Measurements from ENCODE around the gene TEN1. TPM values are rescaled to one million over a fixed set of nuclear protein-coding genes. Genes with fewer than 3 reads are reported as not detected.

Gene TEN1
- total and polyA plus RNA-seq, 2 of the 13 experiments (the other 11 are each of a cell fraction or from before 2014, with no cell fraction given) = 18.0 to 21.3 TPM

DNA sequence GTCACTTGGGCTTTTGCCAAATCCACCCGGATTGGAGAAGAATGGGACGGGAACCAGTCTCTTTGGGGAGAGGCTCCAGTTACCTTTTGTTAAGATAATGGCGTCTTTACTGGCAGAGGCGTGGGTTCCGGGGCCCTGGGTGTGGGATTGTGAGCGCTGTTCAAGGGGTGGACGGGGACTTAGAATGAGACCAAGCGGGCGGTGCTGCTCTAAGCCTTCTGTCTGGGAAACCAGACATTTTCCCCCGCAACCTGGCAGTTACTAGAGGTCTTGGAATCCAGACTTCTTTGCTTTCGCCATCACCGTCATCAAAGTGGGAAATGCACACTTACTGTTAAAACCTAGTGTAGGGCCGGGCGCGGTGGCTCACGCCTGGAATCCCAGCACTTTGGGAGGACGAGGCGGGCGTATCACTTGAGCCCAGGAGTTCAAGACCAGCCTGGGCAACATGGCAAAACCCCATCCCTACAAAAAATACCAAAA lies 706 bp downstream of the TEN1 start (continued):
- TF ChIP-seq, protein P1, sequence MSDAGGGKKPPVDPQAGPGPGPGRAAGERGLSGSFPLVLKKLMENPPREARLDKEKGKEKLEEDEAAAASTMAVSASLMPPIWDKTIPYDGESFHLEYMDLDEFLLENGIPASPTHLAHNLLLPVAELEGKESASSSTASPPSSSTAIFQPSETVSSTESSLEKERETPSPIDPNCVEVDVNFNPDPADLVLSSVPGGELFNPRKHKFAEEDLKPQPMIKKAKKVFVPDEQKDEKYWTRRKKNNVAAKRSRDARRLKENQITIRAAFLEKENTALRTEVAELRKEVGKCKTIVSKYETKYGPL (CRISPR knock-in tag; IDR thresholded peaks at IDR 0.05) = 0 out of 2 replicates have a peak, but pooled peaks have one; percentile 3
- peak; percentile 7; the same call in 1 of the 2 replicates for TF ChIP-seq ZNF263 (CRISPR knock-in tag; IDR thresholded peaks at IDR 0.05)
- 0 out of 2 replicates have a peak, but pooled peaks have one; percentile 1 for TF ChIP-seq ZFP1 (CRISPR knock-in tag; IDR thresholded peaks at IDR 0.05)
- 0 out of 2 replicates have a peak, but pooled peaks have one; percentile 2 for TF ChIP-seq TCF7 (IDR thresholded peaks at IDR 0.05; ENCODE audit: low read depth)
- peak; percentile 84 for TF ChIP-seq GLI4 (CRISPR knock-in tag; IDR thresholded peaks at IDR 0.05; ENCODE audit: borderline replicate concordance)
- TF ChIP-seq, protein P2, sequence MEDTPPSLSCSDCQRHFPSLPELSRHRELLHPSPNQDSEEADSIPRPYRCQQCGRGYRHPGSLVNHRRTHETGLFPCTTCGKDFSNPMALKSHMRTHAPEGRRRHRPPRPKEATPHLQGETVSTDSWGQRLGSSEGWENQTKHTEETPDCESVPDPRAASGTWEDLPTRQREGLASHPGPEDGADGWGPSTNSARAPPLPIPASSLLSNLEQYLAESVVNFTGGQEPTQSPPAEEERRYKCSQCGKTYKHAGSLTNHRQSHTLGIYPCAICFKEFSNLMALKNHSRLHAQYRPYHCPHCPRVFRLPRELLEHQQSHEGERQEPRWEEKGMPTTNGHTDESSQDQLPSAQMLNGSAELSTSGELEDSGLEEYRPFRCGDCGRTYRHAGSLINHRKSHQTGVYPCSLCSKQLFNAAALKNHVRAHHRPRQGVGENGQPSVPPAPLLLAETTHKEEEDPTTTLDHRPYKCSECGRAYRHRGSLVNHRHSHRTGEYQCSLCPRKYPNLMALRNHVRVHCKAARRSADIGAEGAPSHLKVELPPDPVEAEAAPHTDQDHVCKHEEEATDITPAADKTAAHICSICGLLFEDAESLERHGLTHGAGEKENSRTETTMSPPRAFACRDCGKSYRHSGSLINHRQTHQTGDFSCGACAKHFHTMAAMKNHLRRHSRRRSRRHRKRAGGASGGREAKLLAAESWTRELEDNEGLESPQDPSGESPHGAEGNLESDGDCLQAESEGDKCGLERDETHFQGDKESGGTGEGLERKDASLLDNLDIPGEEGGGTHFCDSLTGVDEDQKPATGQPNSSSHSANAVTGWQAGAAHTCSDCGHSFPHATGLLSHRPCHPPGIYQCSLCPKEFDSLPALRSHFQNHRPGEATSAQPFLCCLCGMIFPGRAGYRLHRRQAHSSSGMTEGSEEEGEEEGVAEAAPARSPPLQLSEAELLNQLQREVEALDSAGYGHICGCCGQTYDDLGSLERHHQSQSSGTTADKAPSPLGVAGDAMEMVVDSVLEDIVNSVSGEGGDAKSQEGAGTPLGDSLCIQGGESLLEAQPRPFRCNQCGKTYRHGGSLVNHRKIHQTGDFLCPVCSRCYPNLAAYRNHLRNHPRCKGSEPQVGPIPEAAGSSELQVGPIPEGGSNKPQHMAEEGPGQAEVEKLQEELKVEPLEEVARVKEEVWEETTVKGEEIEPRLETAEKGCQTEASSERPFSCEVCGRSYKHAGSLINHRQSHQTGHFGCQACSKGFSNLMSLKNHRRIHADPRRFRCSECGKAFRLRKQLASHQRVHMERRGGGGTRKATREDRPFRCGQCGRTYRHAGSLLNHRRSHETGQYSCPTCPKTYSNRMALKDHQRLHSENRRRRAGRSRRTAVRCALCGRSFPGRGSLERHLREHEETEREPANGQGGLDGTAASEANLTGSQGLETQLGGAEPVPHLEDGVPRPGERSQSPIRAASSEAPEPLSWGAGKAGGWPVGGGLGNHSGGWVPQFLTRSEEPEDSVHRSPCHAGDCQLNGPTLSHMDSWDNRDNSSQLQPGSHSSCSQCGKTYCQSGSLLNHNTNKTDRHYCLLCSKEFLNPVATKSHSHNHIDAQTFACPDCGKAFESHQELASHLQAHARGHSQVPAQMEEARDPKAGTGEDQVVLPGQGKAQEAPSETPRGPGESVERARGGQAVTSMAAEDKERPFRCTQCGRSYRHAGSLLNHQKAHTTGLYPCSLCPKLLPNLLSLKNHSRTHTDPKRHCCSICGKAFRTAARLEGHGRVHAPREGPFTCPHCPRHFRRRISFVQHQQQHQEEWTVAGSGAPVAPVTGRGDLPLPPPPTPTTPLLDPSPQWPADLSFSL (CRISPR knock-in tag; IDR thresholded peaks at IDR 0.05) = 0 out of 2 replicates have a peak, but pooled peaks have one; percentile 32
- TF ChIP-seq KAT8 (CRISPR knock-in tag; IDR thresholded peaks at IDR 0.05) = peak; percentile 11; the same call in 1 of the 2 replicates
- peak; percentile 45 for TF ChIP-seq ZNF883 (CRISPR knock-in tag; IDR thresholded peaks at IDR 0.05; ENCODE audit: not compliant biosample characterization)
- no peak for TF ChIP-seq ZFP82 (CRISPR knock-in tag; IDR thresholded peaks at IDR 0.05; ENCODE audit: borderline replicate concordance)
- TF ChIP-seq SP5 (CRISPR knock-in tag; IDR thresholded peaks at IDR 0.05; ENCODE audit: borderline replicate concordance, low read depth) = no peak
- TF ChIP-seq NFKBIZ (CRISPR knock-in tag; IDR thresholded peaks at IDR 0.05) = 0 out of 2 replicates have a peak, but pooled peaks have one; percentile 12
- TF ChIP-seq, protein P3, sequence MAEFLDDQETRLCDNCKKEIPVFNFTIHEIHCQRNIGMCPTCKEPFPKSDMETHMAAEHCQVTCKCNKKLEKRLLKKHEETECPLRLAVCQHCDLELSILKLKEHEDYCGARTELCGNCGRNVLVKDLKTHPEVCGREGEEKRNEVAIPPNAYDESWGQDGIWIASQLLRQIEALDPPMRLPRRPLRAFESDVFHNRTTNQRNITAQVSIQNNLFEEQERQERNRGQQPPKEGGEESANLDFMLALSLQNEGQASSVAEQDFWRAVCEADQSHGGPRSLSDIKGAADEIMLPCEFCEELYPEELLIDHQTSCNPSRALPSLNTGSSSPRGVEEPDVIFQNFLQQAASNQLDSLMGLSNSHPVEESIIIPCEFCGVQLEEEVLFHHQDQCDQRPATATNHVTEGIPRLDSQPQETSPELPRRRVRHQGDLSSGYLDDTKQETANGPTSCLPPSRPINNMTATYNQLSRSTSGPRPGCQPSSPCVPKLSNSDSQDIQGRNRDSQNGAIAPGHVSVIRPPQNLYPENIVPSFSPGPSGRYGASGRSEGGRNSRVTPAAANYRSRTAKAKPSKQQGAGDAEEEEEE (CRISPR knock-in tag; IDR thresholded peaks at IDR 0.05; ENCODE audit: borderline replicate concordance) = 0 out of 2 replicates have a peak, but pooled peaks have one; percentile 16
- TF ChIP-seq, protein P4, sequence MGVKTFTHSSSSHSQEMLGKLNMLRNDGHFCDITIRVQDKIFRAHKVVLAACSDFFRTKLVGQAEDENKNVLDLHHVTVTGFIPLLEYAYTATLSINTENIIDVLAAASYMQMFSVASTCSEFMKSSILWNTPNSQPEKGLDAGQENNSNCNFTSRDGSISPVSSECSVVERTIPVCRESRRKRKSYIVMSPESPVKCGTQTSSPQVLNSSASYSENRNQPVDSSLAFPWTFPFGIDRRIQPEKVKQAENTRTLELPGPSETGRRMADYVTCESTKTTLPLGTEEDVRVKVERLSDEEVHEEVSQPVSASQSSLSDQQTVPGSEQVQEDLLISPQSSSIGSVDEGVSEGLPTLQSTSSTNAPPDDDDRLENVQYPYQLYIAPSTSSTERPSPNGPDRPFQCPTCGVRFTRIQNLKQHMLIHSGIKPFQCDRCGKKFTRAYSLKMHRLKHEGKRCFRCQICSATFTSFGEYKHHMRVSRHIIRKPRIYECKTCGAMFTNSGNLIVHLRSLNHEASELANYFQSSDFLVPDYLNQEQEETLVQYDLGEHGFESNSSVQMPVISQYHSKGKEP (CRISPR knock-in tag; IDR thresholded peaks at IDR 0.05) = no peak
- TF ChIP-seq ZNF782 (CRISPR knock-in tag; IDR thresholded peaks at IDR 0.05; ENCODE audit: borderline replicate concordance) = peak; percentile 54; the same call in 1 of the 2 replicates
- 0 out of 2 replicates have a peak, but pooled peaks have one; percentile 10 for TF ChIP-seq TSC22D2 (CRISPR knock-in tag; IDR thresholded peaks at IDR 0.05; ENCODE audit: borderline replicate concordance)
- peak; percentile 45; the same call in 1 of the 2 replicates for TF ChIP-seq ZNF790 (CRISPR knock-in tag; IDR thresholded peaks at IDR 0.05; ENCODE audit: borderline replicate concordance)
- TF ChIP-seq FOXK1 (CRISPR knock-in tag; IDR thresholded peaks at IDR 0.05; ENCODE audit: borderline replicate concordance, low read depth) = no peak; the same call in 1 of the 2 replicates

Data from HepG2 (cell line).